ENCODE measurements around the gene SEMA6C. TPM values are rescaled to one million over a fixed set of nuclear protein-coding genes. Genes with fewer than 3 reads are reported as not detected.

The SEMA6C gene
- total and polyA plus RNA-seq, 10 donors = 2.0 to 9.4 (median 4.2) TPM

DNA sequence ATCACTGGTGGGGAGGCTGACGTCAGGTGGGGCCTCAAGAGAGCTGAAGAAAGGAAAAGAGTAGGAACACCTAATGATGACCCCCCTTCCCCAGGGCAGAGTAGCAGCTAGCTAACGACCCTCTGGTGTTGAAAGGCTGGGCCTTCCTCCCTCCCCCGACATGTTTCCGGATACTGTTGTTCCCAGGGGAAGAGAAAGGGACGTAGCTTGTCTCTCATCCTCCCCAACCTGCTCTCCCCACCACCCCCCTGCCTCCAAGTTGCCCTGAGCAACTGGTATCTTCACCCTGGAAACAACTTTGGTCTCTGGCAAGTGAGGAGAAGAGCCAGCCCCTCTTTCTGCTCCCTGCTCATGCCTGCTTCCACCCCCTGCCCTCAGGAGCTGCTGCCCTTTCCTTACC is 2.4 kb downstream of the SEMA6C start:
- DNase-seq = no peak
- WGBS, 5 donors = 55 to 79% (median 66%) methylated on average over 4 to 5 of the region's 5 CpGs
- Histone ChIP-seq H3K4me1 (peaks cover 6 to 42% (median 20%) of the 10 kb centered on the region in 6 donors), H3K4me3 (no peak overlapping the region), H3K27ac (no peak overlapping the region), H3K27me3 (replicated peaks in 1 of 7) (peaks cover 0 to 18% (median 8%) of the 10 kb centered on the region in 7 donors), H3K36me3 (no peaks in the 10 kb centered on the region), H3K9me3 (no peaks in the 10 kb centered on the region)
- TF ChIP-seq POLR2AphosphoS5 (IDR thresholded peaks at IDR 0.05) (no peak), CTCF (IDR thresholded peaks at IDR 0.05 in 8 of 11, conservative IDR thresholded peaks at IDR 0.05 in 3 of 11) (no peak), POLR2A (IDR thresholded peaks at IDR 0.05) (no peak)
- intact Hi-C loops (cut with DNase I; ENCODE audit: low total_unique reads) = no loop called here

DNA sequence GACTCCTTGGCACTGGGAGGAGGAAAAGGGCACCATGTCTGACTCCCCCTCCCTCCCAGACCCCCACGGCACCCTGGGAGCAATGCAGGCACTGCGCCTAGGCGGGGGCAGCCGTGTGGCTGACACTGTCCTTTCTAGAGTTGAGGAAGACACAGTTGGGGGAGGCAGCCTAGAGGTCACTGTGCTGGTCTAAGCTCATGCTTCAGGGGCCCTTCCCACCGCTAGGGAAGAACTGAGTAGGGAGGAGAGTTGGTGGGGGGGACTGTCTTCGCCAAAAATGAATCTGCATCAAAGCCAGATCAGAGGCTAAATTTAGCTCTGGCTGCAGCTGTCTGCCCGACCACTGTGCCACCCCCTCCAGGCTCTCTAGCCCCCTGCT is 3.4 kb downstream of the SEMA6C start:
- Histone ChIP-seq H3K27me3 (replicated peaks in 1 of 7) (peaks cover 0 to 18% (median 8%) of the 10 kb centered on the region in 7 donors), H3K27ac (no peak overlapping the region), H3K9me3 (no peaks in the 10 kb centered on the region), H3K36me3 (no peaks in the 10 kb centered on the region), H3K4me1 (peaks cover 6 to 42% (median 20%) of the 10 kb centered on the region in 6 donors), H3K4me3 (no peak overlapping the region)
- 59 to 78% (median 69%) methylated on average over 7 of the region's 7 CpGs for WGBS, 5 donors
- TF ChIP-seq POLR2AphosphoS5 (IDR thresholded peaks at IDR 0.05) (no peak), POLR2A (IDR thresholded peaks at IDR 0.05) (no peak)
- intact Hi-C loops (cut with DNase I; ENCODE audit: low total_unique reads) = no loop called here
- DNase-seq = no peak

DNA sequence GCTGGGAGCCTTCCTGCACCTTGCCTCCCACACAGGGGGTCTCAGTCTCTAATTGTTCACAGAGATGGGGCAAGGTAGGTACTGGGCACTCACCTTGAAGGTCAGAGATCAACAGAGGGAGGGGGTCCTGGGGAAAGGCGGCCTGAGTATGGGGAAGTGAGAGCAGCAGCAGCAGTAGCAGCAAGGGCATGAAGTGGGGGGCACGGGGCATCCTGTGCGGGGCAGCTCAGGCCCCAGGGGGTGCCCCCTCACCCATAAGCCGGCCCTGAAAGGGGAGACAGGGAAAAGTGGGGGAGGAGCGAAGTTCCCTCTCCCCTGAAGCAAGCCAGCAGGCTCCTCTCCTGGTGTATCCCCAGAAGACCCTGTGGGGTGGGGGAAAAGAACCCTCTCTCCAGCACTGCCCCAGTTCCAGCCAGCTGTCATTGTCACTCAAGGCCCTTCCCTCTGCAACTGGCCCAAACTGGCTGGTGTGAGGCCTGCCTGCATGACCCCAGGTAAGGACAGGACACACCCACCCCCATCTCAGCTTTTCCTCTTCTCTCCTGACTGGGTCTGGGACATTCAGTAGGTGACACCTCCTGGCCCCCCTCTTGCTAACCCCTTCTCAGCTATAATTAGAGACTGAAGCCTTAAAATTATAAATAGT is 3.9 kb downstream of the SEMA6C start:
- H3K27ac ChIP-seq = no peak overlapping the region
- peaks cover 6 to 40% (median 20%) of the 10 kb centered on the region in 6 donors for H3K4me1 ChIP-seq
- DNase-seq = no peak
- H3K9me3 ChIP-seq = no peaks in the 10 kb centered on the region
- H3K4me3 ChIP-seq = no peak overlapping the region
- H3K27me3 ChIP-seq (replicated peaks in 1 of 7) = peaks cover 0 to 18% (median 8%) of the 10 kb centered on the region in 7 donors
- intact Hi-C loops (cut with DNase I; ENCODE audit: low total_unique reads) = no loop called here
- no peaks in the 10 kb centered on the region for H3K36me3 ChIP-seq
- WGBS, 5 donors = 51 to 67% (median 62%) methylated on average over 5 of the region's 5 CpGs
- TF ChIP-seq POLR2AphosphoS5 (IDR thresholded peaks at IDR 0.05) = no peak
- TF ChIP-seq CTCF (IDR thresholded peaks at IDR 0.05 in 8 of 11, conservative IDR thresholded peaks at IDR 0.05 in 3 of 11) = no peak
- TF ChIP-seq POLR2A (IDR thresholded peaks at IDR 0.05) = no peak

DNA sequence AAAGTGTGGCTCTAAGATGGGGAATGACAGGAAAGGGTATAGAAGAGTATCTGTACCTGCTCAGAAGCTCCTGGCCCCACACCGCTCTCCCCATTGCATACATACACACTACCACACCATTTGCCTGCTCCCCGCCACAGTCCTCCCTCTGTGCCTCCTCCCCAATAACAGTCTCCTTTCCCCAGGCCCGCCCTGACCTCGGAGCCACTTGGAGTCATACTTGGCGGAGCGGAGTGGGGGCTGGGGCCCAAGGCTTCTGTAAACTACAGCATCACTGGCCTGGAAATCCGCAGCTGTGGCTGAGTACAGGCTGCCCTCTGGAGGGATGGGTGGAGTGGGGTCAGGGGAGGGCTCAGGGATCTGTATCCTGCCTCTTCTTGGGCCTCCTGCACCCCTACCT is 8.6 kb downstream of the SEMA6C start:
- H3K36me3 ChIP-seq = no peaks in the 10 kb centered on the region
- no peaks in the 10 kb centered on the region for H3K9me3 ChIP-seq
- DNase-seq = no peak
- H3K27ac ChIP-seq = no peak overlapping the region
- no peaks in the 10 kb centered on the region for H3K27me3 ChIP-seq (replicated peaks in 1 of 7)
- TF ChIP-seq POLR2A (IDR thresholded peaks at IDR 0.05) (no peak), POLR2AphosphoS5 (IDR thresholded peaks at IDR 0.05) (no peak), CTCF (IDR thresholded peaks at IDR 0.05 in 8 of 11, conservative IDR thresholded peaks at IDR 0.05 in 3 of 11) (no peak)
- H3K4me3 ChIP-seq = no peak overlapping the region
- intact Hi-C loops (cut with DNase I; ENCODE audit: low total_unique reads) = no loop called here
- peaks cover 0 to 6% (median 0%) of the 10 kb centered on the region in 6 donors for H3K4me1 ChIP-seq
- 88 to 99% (median 93%) methylated on average over 7 of the region's 7 CpGs for WGBS, 5 donors

Data from spleen (tissue), 11 donors.